Fibroblast of lung (primary cell): ENCODE measurements around the gene ACAN. TPM values are rescaled to one million over a fixed set of nuclear protein-coding genes. Genes with fewer than 3 reads are reported as not detected.

ENCODE experiments used
- DNase-seq, 2 donors: peaks; one replicate each; pipeline versions ENCODE4 v3.0.0 to v3.0.0-alpha.2; 2010; ENCODE audit warnings: low read depth in 2 of 2
- H2AFZ ChIP-seq: 2 replicates; pipeline ENCODE4 v1.5.1; 2012; ENCODE audit warnings: low read length, control low read depth, inconsistent platforms
- H3K27ac ChIP-seq: 2 replicates; pipeline ENCODE4 v1.5.1; 2011; ENCODE audit warnings: low read length, control low read depth; ENCODE audit not compliant: insufficient read depth
- H3K27me3 ChIP-seq: 2 replicates; pipeline ENCODE4 v1.5.1; 2011; ENCODE audit warnings: mild to moderate bottlenecking, low read length; ENCODE audit not compliant: control insufficient read depth, insufficient read depth
- H3K36me3 ChIP-seq: 2 replicates; pipeline ENCODE4 v1.5.1; 2011; ENCODE audit warnings: low read length; ENCODE audit not compliant: control insufficient read depth, insufficient read depth
- H3K4me1 ChIP-seq: 2 replicates; pipeline ENCODE4 v1.5.1; 2011; ENCODE audit warnings: low read length; ENCODE audit not compliant: control insufficient read depth, insufficient read depth; ENCODE audit errors: extremely low read depth
- H3K4me2 ChIP-seq: 2 replicates; pipeline ENCODE4 v1.5.1; 2011; ENCODE audit warnings: low read length, control low read depth; ENCODE audit not compliant: insufficient read depth; ENCODE audit errors: extremely low read depth
- H3K4me3 ChIP-seq, 4 experiments: fragments of 200-600 bp in 1 of 4; sonication (generic) in 1 of 4; replicated peaks in 1 of 4; 2 replicates each; pipeline ENCODE4 v1.5.1; 2011 to 2016; ENCODE audit warnings: low read length in 4 of 4, low read depth in 3 of 4, mild to moderate bottlenecking in 3 of 4, control low read depth in 2 of 4, inconsistent platforms in 1 of 4, mixed read lengths in 1 of 4; ENCODE audit not compliant: insufficient read depth in 1 of 4; ENCODE audit errors: control extremely low read depth in 1 of 4
- H3K79me2 ChIP-seq: 2 replicates; pipeline ENCODE4 v1.5.1; 2012; ENCODE audit warnings: mild to moderate bottlenecking, low read length, inconsistent platforms; ENCODE audit not compliant: control insufficient read depth, insufficient read depth
- H3K9ac ChIP-seq: 2 replicates; pipeline ENCODE4 v1.5.1; 2011; ENCODE audit warnings: mild to moderate bottlenecking, low read length, control low read depth; ENCODE audit not compliant: insufficient read depth
- H3K9me3 ChIP-seq: 2 replicates; pipeline ENCODE4 v1.5.1; 2012; ENCODE audit warnings: low read depth, low read length; ENCODE audit not compliant: control insufficient read depth, insufficient read depth
- H4K20me1 ChIP-seq: 2 replicates; pipeline ENCODE4 v1.5.1; 2011; ENCODE audit warnings: low read length; ENCODE audit not compliant: control insufficient read depth, insufficient read depth; ENCODE audit errors: extremely low read depth
- CTCF ChIP-seq, 2 donors: IDR thresholded peaks in 1 of 2; conservative IDR thresholded peaks in 1 of 2; 1 replicate in 1 of 2; 2 replicates in 1 of 2; pipeline ENCODE4 v1.5.1; 2011 to 2012; ENCODE audit warnings: low read length in 2 of 2, control low read depth in 1 of 2, inconsistent platforms in 1 of 2, low read depth in 1 of 2, mild to moderate bottlenecking in 1 of 2
- EZH2 ChIP-seq: IDR thresholded peaks from 2 replicates; pipeline ENCODE4 v1.5.1; 2012; ENCODE audit warnings: low read length, control low read depth, mild to moderate bottlenecking; ENCODE audit errors: missing control alignments
- polyA plus RNA-seq, 2 donors: library from polyadenylated mRNA; depleted of rRNA in 1 of 2; stranded (reverse) in 1 of 2; unstranded in 1 of 2; fragments of >200 nt; gene quantifications; 2 replicates each; pipeline ENCODE4 v1.2.1, GENCODE V29; 2011 to 2012; ENCODE audit warnings: missing spikeins in 1 of 2
- total RNA-seq: library from RNA; depleted of rRNA; stranded (reverse); fragments of >200 nt; gene quantifications from 2 replicates; pipeline ENCODE4 v1.2.1, GENCODE V29; 2014

Gene ACAN
- total and polyA plus RNA-seq, 2 donors (not counting 1 experiment from before 2014, with no cell fraction given), result under 0.01 to 3.0 TPM

DNA sequence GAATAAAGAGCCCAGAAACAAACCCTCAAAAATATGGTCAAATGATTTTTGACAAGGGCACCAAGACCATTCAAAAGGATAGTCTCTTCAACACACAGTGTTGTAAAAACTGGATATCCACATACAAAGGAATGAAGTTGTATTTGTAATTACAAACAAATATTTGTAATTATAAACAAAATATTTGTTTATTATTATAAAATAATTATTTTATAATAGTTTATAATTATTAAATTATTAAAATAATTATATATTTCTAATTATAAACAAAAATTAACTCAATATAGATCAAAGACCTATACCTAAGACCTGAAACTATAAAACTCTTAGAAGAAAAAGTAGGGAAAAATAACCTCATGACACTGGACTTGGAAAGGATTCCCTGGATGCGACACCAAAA lies 23.3 kb upstream of the ACAN start:
- no peak overlapping the region for H3K4me2 ChIP-seq
- H4K20me1 ChIP-seq, result no peaks in the 10 kb centered on the region
- H2AFZ ChIP-seq, result no peak overlapping the region
- no peaks in the 10 kb centered on the region for H3K36me3 ChIP-seq
- TF ChIP-seq EZH2 (no peak), CTCF (conservative IDR thresholded peaks at IDR 0.05 in 1 of 2, IDR thresholded peaks at IDR 0.05 in 1 of 2; ENCODE audit: low read depth in 1 of 2, low read length in 2 of 2) (no peak)
- H3K4me3 ChIP-seq, result no peak overlapping the region
- H3K9ac ChIP-seq, result no peak overlapping the region
- no peak for DNase-seq
- no peaks in the 10 kb centered on the region for H3K4me1 ChIP-seq
- no peak overlapping the region for H3K27ac ChIP-seq
- no peaks in the 10 kb centered on the region for H3K9me3 ChIP-seq
- no peaks in the 10 kb centered on the region for H3K27me3 ChIP-seq
- no peaks in the 10 kb centered on the region for H3K79me2 ChIP-seq

GRCh38 chr15:88782465-88782864 lies 20.8 kb upstream of the ACAN start:
- H3K9ac ChIP-seq, result no peak overlapping the region
- no peaks in the 10 kb centered on the region for H3K4me1 ChIP-seq
- no peak overlapping the region for H3K4me2 ChIP-seq
- H3K9me3 ChIP-seq, result no peaks in the 10 kb centered on the region
- no peak overlapping the region for H3K4me3 ChIP-seq
- no peaks in the 10 kb centered on the region for H4K20me1 ChIP-seq
- H3K27me3 ChIP-seq, result no peaks in the 10 kb centered on the region
- no peak for DNase-seq
- no peaks in the 10 kb centered on the region for H3K79me2 ChIP-seq
- no peaks in the 10 kb centered on the region for H3K36me3 ChIP-seq
- H2AFZ ChIP-seq, result no peak overlapping the region
- TF ChIP-seq CTCF (conservative IDR thresholded peaks at IDR 0.05 in 1 of 2, IDR thresholded peaks at IDR 0.05 in 1 of 2; ENCODE audit: low read depth in 1 of 2, low read length in 2 of 2) (no peak), EZH2 (no peak)
- H3K27ac ChIP-seq, result no peak overlapping the region

- Histone ChIP-seq H3K9me3 (no peaks in the 10 kb centered on the region), H3K79me2 (no peaks in the 10 kb centered on the region), H3K9ac (no peak overlapping the region), H4K20me1 (no peaks in the 10 kb centered on the region), H3K27ac (no peak overlapping the region), H3K4me3 (no peak overlapping the region), H3K4me2 (no peak overlapping the region), H3K36me3 (no peaks in the 10 kb centered on the region), H3K4me1 (no peaks in the 10 kb centered on the region), H3K27me3 (peaks cover 6% of the 10 kb centered on the region), H2AFZ (no peak overlapping the region)
- TF ChIP-seq EZH2, result no peak
- no peak for DNase-seq
Measured at GRCh38 chr15:88785217-88785616, 18.0 kb upstream of the ACAN start.
